HEK293 (cell line): ENCODE measurements around the gene SPINK2.

Experiments
- CTCF ChIA-PET: fragments of 350-600 bp; formaldehyde crosslinking; extraction: SDS; loops from one replicate; lab custom pipeline; 2021; ENCODE audit warnings: antibody characterized with exemption; lab: Yijun Ruan, JAX
- POLR2A ChIA-PET: fragments of 300-600 bp; formaldehyde crosslinking; extraction: SDS; loops from one replicate; lab custom pipeline; 2020; ENCODE audit warnings: antibody characterized with exemption, inconsistent platforms; lab: Yijun Ruan, JAX
- H3K27ac ChIP-seq: fragments of 200-500 bp; sonication (Bioruptor generic); 2 replicates; pipeline ENCODE4 v1.5.1; 2014; ENCODE audit warnings: low read depth, low read length, control low read depth, inconsistent platforms; ENCODE audit errors: extremely low read depth
- H3K36me3 ChIP-seq, 2 experiments: fragments of 200-500 bp in 1 of 2; sonication (Bioruptor generic) in 1 of 2; 1 replicate in 1 of 2; 2 replicates in 1 of 2; pipeline ENCODE4 v1.5.1; 2014 to 2017; ENCODE audit warnings: inconsistent platforms in 2 of 2, low read length in 2 of 2; ENCODE audit not compliant: control insufficient read depth in 2 of 2, insufficient read depth in 1 of 2
- H3K4me1 ChIP-seq: fragments of 200-500 bp; sonication (Bioruptor generic); 2 replicates; pipeline ENCODE4 v1.5.1; 2014; ENCODE audit warnings: mild to moderate bottlenecking, low read length, inconsistent platforms; ENCODE audit not compliant: control insufficient read depth, insufficient read depth
- H3K4me3 ChIP-seq: 2 replicates; pipeline ENCODE4 v1.5.1; 2011; ENCODE audit warnings: low read depth, mild to moderate bottlenecking, control low read depth, low read length, moderate library complexity
- H3K9me3 ChIP-seq: fragments of 200-500 bp; sonication (Bioruptor generic); 2 replicates; pipeline ENCODE4 v1.5.1; 2014; ENCODE audit warnings: low read depth, low read length, inconsistent platforms; ENCODE audit not compliant: control insufficient read depth, insufficient read depth
- AEBP2 ChIP-seq: fragments of 450-650 bp; formaldehyde crosslinking; IDR thresholded peaks from 2 replicates; pipeline ENCODE4 v1.5.1; 2016; ENCODE audit warnings: missing biosample characterization, missing genetic modification characterization, borderline replicate concordance
- GLIS1 ChIP-seq: fragments of 450-650 bp; formaldehyde crosslinking; IDR thresholded peaks from 2 replicates; pipeline ENCODE4 v1.5.1; 2016; ENCODE audit warnings: missing biosample characterization, missing genetic modification characterization
- KLF1 ChIP-seq: fragments of 450-650 bp; formaldehyde crosslinking; IDR thresholded peaks from 2 replicates; pipeline ENCODE4 v1.5.1; 2016; ENCODE audit warnings: missing biosample characterization, missing genetic modification characterization
- OSR2 ChIP-seq: fragments of 450-650 bp; formaldehyde crosslinking; IDR thresholded peaks from 2 replicates; pipeline ENCODE4 v1.5.1; 2016; ENCODE audit warnings: missing biosample characterization, missing genetic modification characterization
- PRDM10 ChIP-seq: fragments of 450-650 bp; formaldehyde crosslinking; IDR thresholded peaks from 2 replicates; pipeline ENCODE4 v1.5.1; 2016; ENCODE audit warnings: missing biosample characterization, missing genetic modification characterization
- PRDM6 ChIP-seq: fragments of 450-650 bp; formaldehyde crosslinking; IDR thresholded peaks from 2 replicates; pipeline ENCODE4 v1.5.1; 2017; ENCODE audit warnings: missing biosample characterization, missing genetic modification characterization
- SALL2 ChIP-seq: fragments of 450-650 bp; formaldehyde crosslinking; IDR thresholded peaks from 2 replicates; pipeline ENCODE4 v1.5.0; 2017; ENCODE audit warnings: missing biosample characterization, mild to moderate bottlenecking, missing genetic modification characterization, borderline replicate concordance
- SCRT2 ChIP-seq: fragments of 450-650 bp; formaldehyde crosslinking; IDR thresholded peaks from 2 replicates; pipeline ENCODE4 v1.5.1; 2016; ENCODE audit warnings: missing biosample characterization, missing genetic modification characterization
- TRIM28 ChIP-seq: IDR thresholded peaks from 2 replicates; pipeline ENCODE4 v1.6.1; 2011; ENCODE audit warnings: low read length, control low read depth, borderline replicate concordance
- YY2 ChIP-seq: fragments of 450-650 bp; formaldehyde crosslinking; IDR thresholded peaks from 2 replicates; pipeline ENCODE4 v1.5.1; 2016; ENCODE audit warnings: missing biosample characterization, missing genetic modification characterization
- ZBTB10 ChIP-seq: fragments of 450-650 bp; formaldehyde crosslinking; IDR thresholded peaks from 2 replicates; pipeline ENCODE4 v1.5.1; 2016; ENCODE audit warnings: missing biosample characterization, missing genetic modification characterization
- ZBTB21 ChIP-seq: fragments of 450-650 bp; formaldehyde crosslinking; IDR thresholded peaks from 2 replicates; pipeline ENCODE4 v1.5.1; 2017; ENCODE audit warnings: missing biosample characterization, missing genetic modification characterization
- ZFHX2 ChIP-seq: fragments of 450-650 bp; formaldehyde crosslinking; conservative IDR thresholded peaks from 2 replicates; pipeline ENCODE4 v1.5.1; 2016; ENCODE audit warnings: missing biosample characterization, missing genetic modification characterization
- ZNF362 ChIP-seq: fragments of 450-650 bp; formaldehyde crosslinking; IDR thresholded peaks from 2 replicates; pipeline ENCODE4 v1.5.1; 2016; ENCODE audit warnings: missing biosample characterization, missing genetic modification characterization
- ZNF391 ChIP-seq: fragments of 450-650 bp; formaldehyde crosslinking; IDR thresholded peaks from 2 replicates; pipeline ENCODE4 v1.5.1; 2016; ENCODE audit warnings: low read depth, missing biosample characterization, missing genetic modification characterization, borderline replicate concordance
- ZNF394 ChIP-seq: fragments of 450-650 bp; formaldehyde crosslinking; IDR thresholded peaks from 2 replicates; pipeline ENCODE4 v1.5.1; 2016; ENCODE audit warnings: missing biosample characterization, missing genetic modification characterization, mild to moderate bottlenecking, moderate library complexity, borderline replicate concordance
- ZNF529 ChIP-seq: fragments of 450-650 bp; formaldehyde crosslinking; IDR thresholded peaks from 2 replicates; pipeline ENCODE4 v1.5.1; 2017; ENCODE audit warnings: missing genetic modification characterization, missing biosample characterization; ENCODE audit not compliant: insufficient replicate concordance
- ZNF549 ChIP-seq: fragments of 450-650 bp; IDR thresholded peaks from 2 replicates; pipeline ENCODE4 v1.5.1; 2018; ENCODE audit warnings: missing biosample characterization, missing genetic modification characterization, mild to moderate bottlenecking, inconsistent platforms, moderate library complexity
- ZNF777 ChIP-seq: fragments of 450-650 bp; formaldehyde crosslinking; IDR thresholded peaks from 2 replicates; pipeline ENCODE4 v1.5.1; 2017; ENCODE audit warnings: missing biosample characterization, missing genetic modification characterization, borderline replicate concordance

The SPINK2 gene

GRCh38 chr4:56806666-56807065 is 14.8 kb downstream of the SPINK2 start (continued):
- TF ChIP-seq ZNF549 (tag by site-specific recombination) (no peak), KLF1 (no peak), ZBTB10 (no peak)

GRCh38 chr4:56804551-56804950 is 16.9 kb downstream of the SPINK2 start:
- Histone ChIP-seq H3K9me3 (no peaks in the 10 kb centered on the region), H3K4me3 (no peak overlapping the region), H3K36me3 (no peaks in the 10 kb centered on the region), H3K4me1 (no peaks in the 10 kb centered on the region), H3K27ac (no peak overlapping the region)
- ChIA-PET POLR2A (no interaction called here), CTCF (interaction anchor here (0.6 to 1.0 kb wide), 4 partner anchors 171 to 592 kb away, joined by 3 to 5 read pairs (median 4); no protein-coding TSS in a partner anchor)
- TF ChIP-seq TRIM28 (no peak), SALL2 (tag by site-specific recombination) (no peak), AEBP2 (tag by site-specific recombination) (no peak), ZBTB21 (no peak), ZNF529 (tag by site-specific recombination) (no peak), ZNF391 (tag by site-specific recombination) (no peak), SCRT2 (no peak), ZNF362 (no peak)

- CTCF ChIA-PET = interaction anchor here (1.0 kb wide), 1 partner anchor 227 kb away, joined by 5 read pairs; no protein-coding TSS in a partner anchor
- POLR2A ChIA-PET = no interaction called here
Measured at GRCh38 chr4:56803471-56803870, 18.0 kb downstream of the SPINK2 start.

More at GRCh38 chr4:56803471-56803870, 18.0 kb downstream of the SPINK2 start:
- H3K36me3 ChIP-seq = no peaks in the 10 kb centered on the region
- TF ChIP-seq YY2 (tag by site-specific recombination) = no peak
- TF ChIP-seq ZFHX2 = peak; percentile 20; the same call in 1 of the 2 replicates
- peak; percentile 87 for TF ChIP-seq PRDM6 (tag by site-specific recombination)
- TF ChIP-seq ZNF777 = no peak
- peak; percentile 63; the same call in 1 of the 2 replicates for TF ChIP-seq OSR2 (tag by site-specific recombination)
- TF ChIP-seq PRDM10 (tag by site-specific recombination) = peak; percentile 45; the same call in 1 of the 2 replicates
- peak; percentile 49; the same call in 1 of the 2 replicates for TF ChIP-seq ZNF394 (tag by site-specific recombination)
- 0 out of 2 replicates have a peak, but pooled peaks have one; percentile 7 for TF ChIP-seq GLIS1 (tag by site-specific recombination)
- H3K4me3 ChIP-seq = no peak overlapping the region
- no peaks in the 10 kb centered on the region for H3K9me3 ChIP-seq
- no peaks in the 10 kb centered on the region for H3K4me1 ChIP-seq
- no peak overlapping the region for H3K27ac ChIP-seq
